ENCODE data around the gene BEND7. TPM values are rescaled to one million over a fixed set of nuclear protein-coding genes. Genes with fewer than 3 reads are reported as not detected.

Gene BEND7
- total RNA-seq, 1 donor from 2014 or later, result 3.1 TPM

DNA sequence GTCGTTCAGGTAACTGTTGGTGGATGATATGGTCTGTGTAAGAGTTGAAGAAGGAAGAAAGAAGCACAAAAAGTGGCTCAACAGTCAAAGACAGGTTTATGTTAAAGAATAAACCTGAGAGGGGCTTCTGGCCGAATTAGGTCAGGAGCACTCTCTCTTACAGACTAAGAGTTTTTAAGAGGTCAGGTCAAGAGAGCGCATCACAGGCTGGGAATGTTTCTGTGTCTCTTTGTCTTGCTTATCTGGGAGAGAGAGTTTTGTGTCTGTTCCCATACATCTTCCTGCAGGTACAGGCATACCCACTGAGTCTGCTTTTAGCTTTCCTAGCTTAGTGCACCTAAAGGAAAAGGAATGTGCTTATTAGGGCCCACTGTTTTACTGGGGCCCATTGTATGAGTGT is 35.8 kb upstream of the BEND7 start:
- H3K4me3 Mint-ChIP-seq (ENCODE audit: unreplicated experiment), result no peak overlapping the region
- no peaks in the 10 kb centered on the region for H3K4me1 Mint-ChIP-seq (ENCODE audit: low read depth, unreplicated experiment)
- no peak overlapping the region for H3K27ac Mint-ChIP-seq (ENCODE audit: unreplicated experiment)
- peaks cover 2% of the 10 kb centered on the region for H3K27me3 Mint-ChIP-seq (ENCODE audit: unreplicated experiment)
- no peak for DNase-seq
- H3K9me3 Mint-ChIP-seq (ENCODE audit: unreplicated experiment), result peaks cover 1% of the 10 kb centered on the region
- TF ChIP-seq, protein P1, sequence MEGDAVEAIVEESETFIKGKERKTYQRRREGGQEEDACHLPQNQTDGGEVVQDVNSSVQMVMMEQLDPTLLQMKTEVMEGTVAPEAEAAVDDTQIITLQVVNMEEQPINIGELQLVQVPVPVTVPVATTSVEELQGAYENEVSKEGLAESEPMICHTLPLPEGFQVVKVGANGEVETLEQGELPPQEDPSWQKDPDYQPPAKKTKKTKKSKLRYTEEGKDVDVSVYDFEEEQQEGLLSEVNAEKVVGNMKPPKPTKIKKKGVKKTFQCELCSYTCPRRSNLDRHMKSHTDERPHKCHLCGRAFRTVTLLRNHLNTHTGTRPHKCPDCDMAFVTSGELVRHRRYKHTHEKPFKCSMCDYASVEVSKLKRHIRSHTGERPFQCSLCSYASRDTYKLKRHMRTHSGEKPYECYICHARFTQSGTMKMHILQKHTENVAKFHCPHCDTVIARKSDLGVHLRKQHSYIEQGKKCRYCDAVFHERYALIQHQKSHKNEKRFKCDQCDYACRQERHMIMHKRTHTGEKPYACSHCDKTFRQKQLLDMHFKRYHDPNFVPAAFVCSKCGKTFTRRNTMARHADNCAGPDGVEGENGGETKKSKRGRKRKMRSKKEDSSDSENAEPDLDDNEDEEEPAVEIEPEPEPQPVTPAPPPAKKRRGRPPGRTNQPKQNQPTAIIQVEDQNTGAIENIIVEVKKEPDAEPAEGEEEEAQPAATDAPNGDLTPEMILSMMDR (IDR thresholded peaks at IDR 0.05; ENCODE audit: partially characterized antibody, unreplicated experiment), result no peak
- H3K36me3 Mint-ChIP-seq (ENCODE audit: unreplicated experiment), result peaks cover 10% of the 10 kb centered on the region

DNA sequence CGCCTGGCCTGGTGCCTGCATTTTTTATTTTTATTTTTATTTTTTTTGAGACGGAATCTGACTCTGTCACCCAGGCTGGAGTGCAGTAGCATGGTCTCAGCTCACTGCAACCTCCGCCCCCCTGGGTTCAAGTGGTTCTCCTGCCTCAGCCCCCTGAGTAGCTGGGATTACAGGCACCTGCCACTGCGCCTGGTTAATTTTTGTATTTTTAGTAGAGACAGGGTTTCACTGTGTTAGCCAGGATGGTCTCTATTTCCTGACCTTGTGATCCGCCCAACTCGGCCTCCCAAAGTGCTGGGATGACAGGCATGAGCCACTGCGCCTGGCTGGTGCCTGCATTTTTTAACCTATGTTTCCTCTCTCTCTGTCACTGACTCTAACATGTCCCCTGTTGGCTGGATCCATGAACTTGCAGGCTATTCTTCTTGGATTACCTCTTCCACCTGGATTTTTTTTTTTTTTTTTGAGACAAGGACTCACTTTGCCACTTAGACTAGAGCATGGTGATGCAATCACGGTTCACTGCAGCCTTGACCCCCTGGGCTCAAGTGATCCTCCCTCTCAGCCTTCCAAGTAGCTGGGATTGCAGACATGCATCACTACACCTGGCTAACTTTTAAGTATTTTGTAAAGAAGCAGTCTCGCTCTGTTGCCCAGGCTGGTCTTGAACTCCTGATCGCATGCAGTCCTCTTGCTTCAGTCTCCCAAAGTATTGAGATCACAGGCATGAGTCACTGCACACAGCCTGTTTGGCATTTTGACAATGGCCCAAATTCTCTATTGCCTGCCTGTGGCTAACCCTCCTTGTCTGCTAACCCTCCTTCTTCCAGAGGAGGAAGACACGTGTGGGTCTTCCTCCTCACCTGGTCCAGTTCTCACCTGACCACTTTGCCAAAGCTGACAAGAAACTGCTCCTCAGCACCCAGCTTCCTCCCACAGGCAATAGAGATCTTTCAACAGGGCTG is 34.9 kb upstream of the BEND7 start:
- peaks cover 2% of the 10 kb centered on the region for H3K27me3 Mint-ChIP-seq (ENCODE audit: unreplicated experiment)
- no peak overlapping the region for H3K4me3 Mint-ChIP-seq (ENCODE audit: unreplicated experiment)
- peaks cover 1% of the 10 kb centered on the region for H3K9me3 Mint-ChIP-seq (ENCODE audit: unreplicated experiment)
- H3K27ac Mint-ChIP-seq (ENCODE audit: unreplicated experiment), result no peak overlapping the region
- no peak for DNase-seq
- peaks cover 10% of the 10 kb centered on the region for H3K36me3 Mint-ChIP-seq (ENCODE audit: unreplicated experiment)
- TF ChIP-seq, protein P1 (IDR thresholded peaks at IDR 0.05; ENCODE audit: partially characterized antibody, unreplicated experiment), result no peak
- H3K4me1 Mint-ChIP-seq (ENCODE audit: low read depth, unreplicated experiment), result no peaks in the 10 kb centered on the region

DNA sequence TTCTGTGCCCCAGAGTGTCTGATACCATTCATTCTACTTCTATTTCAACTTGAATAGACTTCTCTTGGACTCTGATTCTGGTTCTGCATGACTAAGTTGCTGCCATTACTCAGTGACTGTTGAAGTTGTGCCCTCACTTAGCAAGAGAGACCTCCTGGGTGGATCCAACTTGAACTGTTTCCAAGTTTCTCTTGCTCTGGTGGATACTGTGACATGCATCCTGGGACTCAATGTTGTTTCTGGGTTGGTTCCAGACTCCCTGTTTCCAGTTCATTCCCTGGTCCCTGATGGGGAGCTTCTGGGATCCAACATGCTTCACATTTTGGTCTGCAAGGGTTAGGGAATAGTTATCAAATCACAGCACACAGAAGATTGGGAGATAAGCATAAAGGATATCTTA is 31.8 kb upstream of the BEND7 start:
- DNase-seq, result no peak
- TF ChIP-seq, protein P1 (IDR thresholded peaks at IDR 0.05; ENCODE audit: partially characterized antibody, unreplicated experiment), result no peak
- Mint-ChIP-seq H3K4me1 (ENCODE audit: low read depth, unreplicated experiment) (peaks cover 3% of the 10 kb centered on the region), H3K4me3 (ENCODE audit: unreplicated experiment) (no peak overlapping the region), H3K27me3 (ENCODE audit: unreplicated experiment) (peaks cover 2% of the 10 kb centered on the region), H3K27ac (ENCODE audit: unreplicated experiment) (no peak overlapping the region), H3K9me3 (ENCODE audit: unreplicated experiment) (peaks cover 4% of the 10 kb centered on the region), H3K36me3 (ENCODE audit: unreplicated experiment) (peaks cover 10% of the 10 kb centered on the region)

DNA sequence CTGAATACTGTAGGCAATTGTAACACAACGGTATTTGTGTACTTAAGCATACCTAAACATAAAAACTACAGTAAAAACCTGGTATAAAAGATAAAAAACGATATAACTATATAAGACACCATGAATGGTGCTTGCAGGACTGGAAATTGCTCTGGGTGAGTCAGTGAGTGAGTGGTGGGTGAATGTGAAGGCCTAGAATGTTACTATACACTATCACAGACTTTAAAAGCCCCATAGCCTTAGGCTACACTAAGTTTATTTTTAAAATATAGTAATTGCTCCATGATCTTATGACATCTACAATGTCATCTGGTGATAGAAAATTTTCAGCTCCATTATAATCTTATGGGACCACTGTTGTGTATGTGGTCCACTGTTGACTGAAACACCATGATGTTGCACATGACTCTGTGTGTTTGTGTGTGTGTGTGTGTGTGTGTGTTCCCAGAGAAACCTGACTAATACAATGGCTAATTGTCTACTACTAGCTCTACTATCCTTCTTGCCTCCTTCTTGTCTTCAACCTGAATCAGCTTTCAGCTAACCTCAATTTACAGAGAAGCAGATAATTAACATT is 30.4 kb upstream of the BEND7 start:
- Mint-ChIP-seq H3K9me3 (ENCODE audit: unreplicated experiment) (peaks cover 4% of the 10 kb centered on the region), H3K27ac (ENCODE audit: unreplicated experiment) (no peak overlapping the region), H3K4me3 (ENCODE audit: unreplicated experiment) (no peak overlapping the region), H3K36me3 (ENCODE audit: unreplicated experiment) (peaks cover 6% of the 10 kb centered on the region), H3K27me3 (ENCODE audit: unreplicated experiment) (no peaks in the 10 kb centered on the region), H3K4me1 (ENCODE audit: low read depth, unreplicated experiment) (peaks cover 3% of the 10 kb centered on the region)
- TF ChIP-seq, protein P1 (IDR thresholded peaks at IDR 0.05; ENCODE audit: partially characterized antibody, unreplicated experiment), result no peak
- DNase-seq, result no peak

Data from glutamatergic neuron (in vitro differentiated cells).